ENCODE results near the gene CPVL.

CPVL gene

GRCh38 chr7:29040579-29040925 lies 105.8 kb downstream of the CPVL start:
- FAIRE-seq: no peak

DNA sequence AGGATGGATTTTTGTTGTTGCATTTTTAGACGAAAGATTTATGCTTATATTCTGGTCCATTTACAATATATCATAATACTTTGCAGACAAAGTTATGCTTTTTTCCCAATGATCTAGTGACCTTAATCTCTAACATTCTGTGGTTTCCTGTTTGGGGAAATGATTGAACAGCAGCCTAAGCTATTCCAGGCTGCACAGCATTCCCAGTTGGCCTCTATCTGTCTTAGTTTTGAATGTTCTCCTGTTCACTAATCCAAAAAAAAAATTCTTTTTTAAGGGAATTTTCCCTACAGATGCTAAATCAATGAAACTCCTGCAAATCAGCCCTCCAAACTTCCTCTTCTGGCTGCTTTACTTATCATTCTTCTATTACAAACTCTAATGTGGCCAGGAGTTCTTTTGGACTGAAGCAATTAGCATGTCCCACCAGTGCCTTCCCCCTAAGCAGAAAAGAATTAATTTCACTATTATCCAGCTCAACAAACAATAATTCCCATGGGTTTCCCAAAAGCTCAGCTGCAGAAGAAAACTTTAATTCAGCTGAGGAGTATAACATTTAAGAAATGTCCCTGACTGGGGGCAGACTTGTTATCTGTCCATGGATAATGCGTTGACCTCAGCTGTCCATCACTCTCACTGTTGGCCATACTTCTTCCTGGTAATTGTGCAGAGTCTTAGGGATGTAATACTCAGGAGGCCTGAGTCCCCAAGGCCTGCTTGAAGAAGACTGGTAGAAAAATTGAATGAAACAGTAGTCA lies 106.3 kb downstream of the CPVL start:
- no peak for FAIRE-seq

GRCh38 chr7:29038463-29038862 lies 107.9 kb downstream of the CPVL start:
- no peak for FAIRE-seq

DNA sequence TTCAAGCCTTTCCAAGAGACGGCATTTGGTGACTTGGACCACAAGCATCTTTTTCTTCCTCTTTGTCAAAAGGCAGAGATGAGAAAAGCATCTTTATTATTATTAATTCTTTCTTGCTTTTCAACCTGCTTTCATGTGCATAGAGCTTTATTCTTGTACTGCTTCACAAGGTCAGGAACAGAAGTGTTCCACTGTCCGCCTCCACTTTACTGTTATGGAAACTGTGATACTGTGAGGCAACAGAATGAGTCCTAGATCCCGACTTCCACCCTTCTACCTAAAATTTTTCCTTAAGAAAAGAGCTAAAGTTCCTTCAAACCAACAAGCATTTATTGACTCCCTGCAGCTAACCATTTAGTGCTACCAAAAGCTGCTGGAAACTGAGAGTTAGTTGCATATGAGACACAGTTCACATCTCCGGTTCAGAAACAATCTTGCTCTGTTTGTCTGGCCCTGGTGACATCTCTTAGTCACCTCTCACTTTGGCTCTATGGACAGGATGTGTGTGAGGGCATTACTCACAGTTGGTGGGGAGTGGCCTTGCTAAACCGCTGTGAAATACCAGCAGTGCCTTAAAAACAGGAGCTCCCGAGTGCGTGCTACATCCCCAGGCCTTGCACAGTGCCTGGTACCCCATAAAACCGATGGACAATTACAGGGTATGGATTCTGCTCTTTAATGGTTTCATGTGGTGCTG lies 111.1 kb downstream of the CPVL start:
- no peak for FAIRE-seq

GRCh38 chr7:29033584-29033983 lies 112.8 kb downstream of the CPVL start:
- no peak for FAIRE-seq

DNA sequence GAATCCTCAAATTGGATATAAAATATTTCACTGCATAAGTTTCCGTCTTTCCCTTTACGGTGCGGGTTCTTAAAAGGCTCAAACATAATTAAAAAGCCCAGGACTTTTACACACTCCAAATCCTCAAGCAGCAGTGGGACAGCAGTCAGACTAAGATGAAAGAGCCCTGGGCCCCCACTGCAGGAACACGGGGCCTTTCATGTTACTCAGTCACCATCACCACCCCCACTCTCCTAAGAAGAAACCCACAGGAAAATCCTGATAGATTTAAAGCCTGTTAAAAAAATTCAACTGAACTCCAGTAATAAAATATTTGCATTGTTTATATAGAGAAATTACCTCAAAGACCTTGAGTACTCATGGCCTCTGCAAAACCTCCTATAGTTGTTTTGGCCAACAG lies 114.2 kb downstream of the CPVL start:
- no peak for FAIRE-seq

GRCh38 chr7:29030781-29031275 lies 115.5 kb downstream of the CPVL start:
- no peak for FAIRE-seq

- no peak for FAIRE-seq
Measured at GRCh38 chr7:29022291-29022988, 123.9 kb downstream of the CPVL start.

DNA sequence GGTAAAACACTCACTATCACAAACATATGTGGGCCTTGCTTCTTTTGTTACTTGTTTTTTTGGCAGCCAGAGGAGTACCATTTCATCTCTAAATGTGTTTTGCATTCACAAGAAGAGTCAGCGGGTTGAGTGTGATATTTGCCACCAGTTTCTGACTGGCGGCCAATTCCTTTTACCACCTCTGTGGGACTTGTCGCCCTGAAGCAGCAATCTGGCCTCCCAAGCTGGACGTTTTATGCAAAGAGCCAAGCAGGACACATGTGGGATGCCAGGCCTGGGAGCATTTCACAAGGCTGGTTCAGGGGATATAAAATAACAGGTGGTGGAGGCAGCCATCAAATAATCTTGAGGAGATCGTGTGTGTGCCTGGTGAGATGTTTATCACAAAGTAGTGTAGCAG lies 126.4 kb downstream of the CPVL start:
- FAIRE-seq: no peak

- no peak for FAIRE-seq
Measured at GRCh38 chr7:29019387-29019786, 127.0 kb downstream of the CPVL start.

DNA sequence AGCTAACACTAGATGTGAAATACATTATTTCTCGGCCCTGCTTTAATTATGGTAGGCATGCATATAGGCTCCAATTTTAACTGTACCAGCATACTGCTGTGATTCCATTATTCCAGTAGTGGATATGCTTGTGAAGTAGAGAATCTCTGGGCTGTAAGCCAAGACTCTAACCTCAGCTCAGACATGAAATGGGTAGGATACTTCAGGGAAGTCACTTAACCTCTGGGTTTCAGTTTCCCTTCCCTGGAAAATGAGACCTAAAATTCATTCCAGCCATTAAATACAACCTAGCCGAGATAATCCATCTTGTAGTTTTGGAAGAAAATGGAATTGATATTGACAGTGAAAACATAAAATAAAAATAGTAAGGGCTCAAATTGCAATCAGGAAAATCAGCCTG lies 128.6 kb downstream of the CPVL start:
- FAIRE-seq: no peak

- no peak for FAIRE-seq
Measured at GRCh38 chr7:29014725-29015124, 131.6 kb downstream of the CPVL start.

DNA sequence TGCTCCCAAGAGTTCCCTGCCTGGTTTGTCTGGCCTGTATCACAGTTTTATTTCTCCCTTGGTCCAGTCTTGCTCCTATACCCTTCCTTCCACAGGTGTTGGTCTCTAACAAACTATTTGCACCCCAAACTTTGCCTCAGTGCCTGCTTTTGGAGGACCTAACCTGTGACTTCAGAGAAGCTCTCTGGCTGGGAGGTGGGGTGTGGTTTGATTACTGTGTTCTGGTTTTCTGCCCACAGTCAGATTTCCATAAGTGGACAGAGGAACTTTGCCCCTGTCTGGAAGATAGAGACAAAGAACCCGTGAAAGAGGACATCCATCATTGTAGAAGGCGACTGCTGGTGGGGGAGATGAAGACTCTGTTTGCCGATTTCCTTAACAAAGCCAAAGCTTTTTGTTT lies 132.4 kb downstream of the CPVL start:
- no peak for FAIRE-seq

GRCh38 chr7:29013082-29013695 lies 133.1 kb downstream of the CPVL start:
- FAIRE-seq: no peak

- no peak for FAIRE-seq
Measured at GRCh38 chr7:29009947-29010346, 136.4 kb downstream of the CPVL start.

DNA sequence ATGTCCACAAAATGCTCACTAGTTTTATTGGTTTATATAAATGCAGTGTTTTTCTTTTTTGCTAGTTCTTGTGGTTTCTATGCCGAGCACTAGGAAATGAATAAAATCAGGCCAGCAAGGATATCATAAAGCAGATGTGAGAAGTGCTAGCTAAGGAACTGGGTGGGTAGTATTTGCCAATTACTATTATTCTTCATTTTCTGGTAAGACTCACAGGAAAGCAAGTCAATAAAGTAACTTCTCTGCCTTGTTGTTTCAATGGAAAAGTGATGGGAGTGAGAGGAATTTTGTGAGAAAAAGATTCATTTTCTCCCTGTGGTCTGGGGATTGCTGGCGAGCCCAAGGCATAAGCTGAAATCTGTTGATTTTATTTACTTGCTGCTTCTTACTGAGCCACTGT lies 137.7 kb downstream of the CPVL start:
- FAIRE-seq: no peak

- FAIRE-seq: peak; percentile 53
Measured at GRCh38 chr7:29007127-29007526, 139.2 kb downstream of the CPVL start.

- no peak for FAIRE-seq
Measured at GRCh38 chr7:29005829-29006228, 140.5 kb downstream of the CPVL start.

GRCh38 chr7:29005406-29005805 lies 140.9 kb downstream of the CPVL start:
- FAIRE-seq: no peak

- no peak for FAIRE-seq
Measured at GRCh38 chr7:29003703-29004102, 142.6 kb downstream of the CPVL start.

- no peak for FAIRE-seq
Measured at GRCh38 chr7:29000717-29001076, 145.6 kb downstream of the CPVL start.

DNA sequence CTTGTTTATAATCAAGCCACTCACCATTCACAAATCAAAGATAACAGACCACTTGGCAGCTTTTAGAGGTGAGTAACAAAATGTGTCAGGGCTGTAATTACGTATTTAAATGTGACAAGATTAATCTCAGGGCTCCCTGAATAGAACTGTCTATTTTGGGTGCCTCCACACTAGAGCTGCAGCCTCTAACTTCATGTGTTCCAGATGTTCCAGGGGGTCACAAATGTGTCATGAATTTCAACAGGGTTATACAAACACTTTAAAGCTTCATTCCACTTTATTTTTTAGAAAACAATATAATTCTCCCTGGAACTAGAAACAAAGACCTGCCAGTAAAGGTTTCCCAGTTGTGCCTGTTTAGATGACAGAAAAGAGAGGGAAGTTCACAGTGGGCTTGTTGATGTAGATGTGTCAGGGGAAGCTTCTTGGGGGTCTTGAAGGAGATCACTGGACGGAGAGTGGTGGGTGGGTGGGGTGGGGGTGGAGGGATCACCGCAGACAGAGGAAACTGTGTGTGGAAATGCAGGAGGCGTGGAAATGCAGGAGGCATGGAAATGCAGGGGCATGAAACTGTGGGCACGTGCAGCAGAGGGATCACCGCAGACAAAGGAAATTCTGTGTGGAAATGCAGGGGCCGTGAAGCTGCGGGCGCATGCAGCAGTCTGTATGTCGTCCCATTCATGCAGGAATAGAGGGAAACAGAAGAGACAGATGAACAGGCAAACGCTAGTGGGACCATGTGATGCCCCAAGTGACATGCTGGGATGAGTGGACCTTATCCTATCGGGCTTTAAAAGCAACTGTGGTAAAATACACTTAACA lies 146.2 kb downstream of the CPVL start:
- peak; percentile 78 for FAIRE-seq

- no peak for FAIRE-seq
Measured at GRCh38 chr7:28999427-28999826, 146.9 kb downstream of the CPVL start.

Measured in endometrium (tissue), 2 donors.